ENCODE results near the gene SLPI. TPM values are rescaled to one million over a fixed set of nuclear protein-coding genes. Genes with fewer than 3 reads are reported as not detected.

The SLPI gene
- total and polyA plus RNA-seq, 4 donors, result 451 to 8,409 (median 1,806) TPM

DNA sequence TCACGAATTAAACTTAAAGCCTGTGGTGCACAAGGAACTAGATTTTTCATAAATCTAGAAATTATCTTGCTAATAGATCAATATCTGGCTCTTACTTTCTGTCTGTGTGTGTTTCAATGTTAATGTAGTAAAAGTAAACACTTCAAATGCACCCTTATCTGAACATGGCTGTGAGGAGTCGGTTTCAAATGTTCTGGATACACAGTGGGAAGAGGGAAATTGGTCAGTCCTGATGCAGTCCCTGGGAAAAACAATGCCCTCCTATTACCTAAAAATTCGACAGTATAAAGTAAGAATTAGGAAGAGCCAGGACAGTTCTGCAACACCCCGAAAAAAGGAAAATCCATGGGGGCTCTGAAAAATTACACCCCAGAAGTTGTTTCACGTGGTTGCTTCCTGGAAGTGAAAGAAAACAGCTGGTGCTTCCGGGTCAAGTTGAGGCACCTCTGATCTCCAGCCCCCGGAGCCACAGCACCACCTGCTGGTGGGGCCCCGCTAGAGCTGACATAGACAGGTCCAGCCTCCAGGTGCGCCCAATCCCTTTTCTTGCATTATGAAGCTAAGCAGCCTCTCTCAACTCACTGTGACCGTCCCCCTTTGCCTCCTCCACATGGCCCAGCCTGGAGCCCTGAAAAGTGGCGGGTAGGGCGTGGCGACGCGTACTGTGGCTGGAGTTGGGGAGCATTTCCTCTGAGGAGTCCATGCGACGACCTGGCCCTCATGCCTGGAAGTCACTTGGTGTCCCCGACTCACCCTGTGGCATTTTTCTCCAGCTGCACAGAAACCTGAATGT lies 24.9 kb downstream of the SLPI start:
- DNase-seq (no peak), ATAC-seq (ENCODE audit: insufficient read depth, low FRiP score) (peak; percentile 41)
- no peaks in the 10 kb centered on the region for H3K36me3 ChIP-seq (ENCODE audit: control insufficient read depth in 4 of 4, insufficient read depth in 4 of 4, low read length in 4 of 4)
- H3K4me1 ChIP-seq (ENCODE audit: control insufficient read depth in 5 of 5, insufficient read depth in 5 of 5, low read length in 5 of 5), result no peaks in the 10 kb centered on the region
- no peak overlapping the region for H3K4me3 ChIP-seq
- H3K9me3 ChIP-seq (ENCODE audit: control insufficient read depth in 4 of 4, insufficient read depth in 3 of 4, low read length in 3 of 4), result peaks cover 0 to 4% (median under 1%) of the 10 kb centered on the region in 4 donors
- TF ChIP-seq, protein P1, sequence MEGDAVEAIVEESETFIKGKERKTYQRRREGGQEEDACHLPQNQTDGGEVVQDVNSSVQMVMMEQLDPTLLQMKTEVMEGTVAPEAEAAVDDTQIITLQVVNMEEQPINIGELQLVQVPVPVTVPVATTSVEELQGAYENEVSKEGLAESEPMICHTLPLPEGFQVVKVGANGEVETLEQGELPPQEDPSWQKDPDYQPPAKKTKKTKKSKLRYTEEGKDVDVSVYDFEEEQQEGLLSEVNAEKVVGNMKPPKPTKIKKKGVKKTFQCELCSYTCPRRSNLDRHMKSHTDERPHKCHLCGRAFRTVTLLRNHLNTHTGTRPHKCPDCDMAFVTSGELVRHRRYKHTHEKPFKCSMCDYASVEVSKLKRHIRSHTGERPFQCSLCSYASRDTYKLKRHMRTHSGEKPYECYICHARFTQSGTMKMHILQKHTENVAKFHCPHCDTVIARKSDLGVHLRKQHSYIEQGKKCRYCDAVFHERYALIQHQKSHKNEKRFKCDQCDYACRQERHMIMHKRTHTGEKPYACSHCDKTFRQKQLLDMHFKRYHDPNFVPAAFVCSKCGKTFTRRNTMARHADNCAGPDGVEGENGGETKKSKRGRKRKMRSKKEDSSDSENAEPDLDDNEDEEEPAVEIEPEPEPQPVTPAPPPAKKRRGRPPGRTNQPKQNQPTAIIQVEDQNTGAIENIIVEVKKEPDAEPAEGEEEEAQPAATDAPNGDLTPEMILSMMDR (IDR thresholded peaks at IDR 0.05; ENCODE audit: control extremely low read depth, extremely low read depth), result no peak
- H3K27ac ChIP-seq (ENCODE audit: low read depth in 1 of 2, low read length in 1 of 2), result no peak overlapping the region
- no peak overlapping the region for H3K9ac ChIP-seq (ENCODE audit: insufficient read depth in 1 of 2, low read length in 2 of 2)
- WGBS, 2 donors, result 61 to 70% methylated on average over 18 of the region's 18 CpGs
- peaks cover 0 to 3% (median 2%) of the 10 kb centered on the region in 3 donors for H3K27me3 ChIP-seq (ENCODE audit: control insufficient read depth in 3 of 3, insufficient read depth in 3 of 3, low read length in 2 of 3)

DNA sequence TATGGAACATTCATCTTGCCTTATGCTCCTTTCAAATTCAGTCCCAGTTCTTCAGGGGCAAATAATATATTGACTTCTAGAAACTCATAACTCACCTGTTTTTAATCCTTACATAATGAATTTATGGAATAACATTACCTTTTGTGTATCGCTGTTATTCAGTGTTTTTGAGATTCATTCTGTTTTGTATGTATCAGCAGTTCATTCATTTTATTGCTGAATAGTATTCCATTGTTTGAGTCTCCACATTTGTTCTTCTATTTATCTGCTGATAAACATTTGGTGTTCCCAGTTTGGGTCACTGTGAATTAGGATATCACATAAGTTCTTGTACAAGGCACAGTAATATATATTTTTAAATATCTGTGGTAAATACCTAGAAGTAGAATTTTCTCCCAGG lies 28.1 kb downstream of the SLPI start:
- no peak for DNase-seq
- TF ChIP-seq, protein P1 (IDR thresholded peaks at IDR 0.05; ENCODE audit: control extremely low read depth, extremely low read depth), result no peak
- peaks cover 0 to 1% (median 0%) of the 10 kb centered on the region in 4 donors for H3K9me3 ChIP-seq (ENCODE audit: control insufficient read depth in 4 of 4, insufficient read depth in 3 of 4, low read length in 3 of 4)
- no peaks in the 10 kb centered on the region for H3K36me3 ChIP-seq (ENCODE audit: control insufficient read depth in 4 of 4, insufficient read depth in 4 of 4, low read length in 4 of 4)
- H3K4me3 ChIP-seq, result no peak overlapping the region
- peaks cover 0 to 19% (median 5%) of the 10 kb centered on the region in 3 donors for H3K27me3 ChIP-seq (ENCODE audit: control insufficient read depth in 3 of 3, insufficient read depth in 3 of 3, low read length in 2 of 3)
- WGBS, 2 donors, result 83 to 87% methylated on average over 1 of the region's 1 CpG
- no peak overlapping the region for H3K9ac ChIP-seq (ENCODE audit: insufficient read depth in 1 of 2, low read length in 2 of 2)
- ATAC-seq (ENCODE audit: insufficient read depth, low FRiP score), result no peak
- no peaks in the 10 kb centered on the region for H3K4me1 ChIP-seq (ENCODE audit: control insufficient read depth in 5 of 5, insufficient read depth in 5 of 5, low read length in 5 of 5)
- no peak overlapping the region for H3K27ac ChIP-seq (ENCODE audit: low read depth in 1 of 2, low read length in 1 of 2)

DNA sequence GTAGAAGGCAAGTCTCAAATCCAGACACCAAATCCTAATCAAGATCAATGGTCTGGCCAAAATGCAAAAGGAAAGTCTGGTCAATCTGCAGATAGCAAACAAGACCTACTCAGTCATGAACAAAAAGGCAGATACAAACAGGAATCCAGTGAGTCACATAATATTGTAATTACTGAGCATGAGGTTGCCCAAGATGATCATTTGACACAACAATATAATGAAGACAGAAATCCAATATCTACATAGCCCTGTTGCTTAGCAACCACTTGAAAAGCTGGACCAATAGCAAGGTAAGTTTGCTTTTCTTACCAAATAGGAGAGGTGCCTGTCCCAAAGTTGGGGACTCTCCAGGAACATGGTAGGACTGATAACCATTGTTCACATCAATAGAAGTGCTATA lies 31.2 kb downstream of the SLPI start:
- Histone ChIP-seq H3K27me3 (ENCODE audit: control insufficient read depth in 3 of 3, insufficient read depth in 3 of 3, low read length in 2 of 3) (peaks cover 0 to 16% (median 5%) of the 10 kb centered on the region in 3 donors), H3K27ac (ENCODE audit: low read depth in 1 of 2, low read length in 1 of 2) (no peak overlapping the region), H3K4me1 (ENCODE audit: control insufficient read depth in 5 of 5, insufficient read depth in 5 of 5, low read length in 5 of 5) (peaks cover 0 to 2% (median 0%) of the 10 kb centered on the region in 5 donors), H3K9ac (ENCODE audit: insufficient read depth in 1 of 2, low read length in 2 of 2) (no peak overlapping the region), H3K4me3 (no peak overlapping the region), H3K36me3 (ENCODE audit: control insufficient read depth in 4 of 4, insufficient read depth in 4 of 4, low read length in 4 of 4) (no peaks in the 10 kb centered on the region), H3K9me3 (ENCODE audit: control insufficient read depth in 4 of 4, insufficient read depth in 3 of 4, low read length in 3 of 4) (no peaks in the 10 kb centered on the region)
- no peak for ATAC-seq (ENCODE audit: insufficient read depth, low FRiP score)
- TF ChIP-seq, protein P1 (IDR thresholded peaks at IDR 0.05; ENCODE audit: control extremely low read depth, extremely low read depth), result no peak
- DNase-seq, result no peak
